Osteocyte (in vitro differentiated cells): ENCODE measurements around the gene TMEM19. TPM values are rescaled to one million over a fixed set of nuclear protein-coding genes. Genes with fewer than 3 reads are reported as not detected.
"Not testable (repeated sequence)": the region's sequence is repeated elsewhere in the genome, so short reads cannot be mapped to it uniquely, and the experiment has no call there.

Experiments
- DNase-seq: peaks from one replicate; pipeline ENCODE4 v3.0.0; 2021; ENCODE audit warnings: mixed read lengths; ENCODE audit not compliant: unreplicated experiment; ENCODE audit errors: extremely low spot score
- H3K27ac Mint-ChIP-seq: one replicate; pipeline ENCODE4 v1.8.0; 2021; ENCODE audit warnings: mild to moderate bottlenecking, mixed read lengths; ENCODE audit not compliant: unreplicated experiment
- H3K27me3 Mint-ChIP-seq: one replicate; pipeline ENCODE4 v1.8.0; 2021; ENCODE audit warnings: mixed read lengths; ENCODE audit not compliant: unreplicated experiment
- H3K36me3 Mint-ChIP-seq: one replicate; pipeline ENCODE4 v1.8.0; 2021; ENCODE audit warnings: mixed read lengths; ENCODE audit not compliant: unreplicated experiment
- H3K4me1 Mint-ChIP-seq: one replicate; pipeline ENCODE4 v1.8.0; 2021; ENCODE audit warnings: mixed read lengths; ENCODE audit not compliant: unreplicated experiment
- H3K4me3 Mint-ChIP-seq: one replicate; pipeline ENCODE4 v1.8.0; 2021; ENCODE audit warnings: mild to moderate bottlenecking, moderate library complexity, mixed read lengths; ENCODE audit not compliant: unreplicated experiment
- H3K9me3 Mint-ChIP-seq: one replicate; pipeline ENCODE4 v1.8.0; 2021; ENCODE audit warnings: mixed read lengths; ENCODE audit not compliant: unreplicated experiment
- total RNA-seq: library from RNA; stranded (reverse); gene quantifications from 2 replicates; pipeline ENCODE4 v1.2.1, GENCODE V29; 2021
- TF ChIP-seq, protein P1 (sequence below): fragments of 200-600 bp; sonication (generic); IDR thresholded peaks from 2 replicates; pipeline ENCODE4 v1.5.0; 2021; ENCODE audit warnings: antibody characterized with exemption, mild to moderate bottlenecking, moderate library complexity

TMEM19 gene
- total RNA-seq, 1 donor from 2014 or later, result 28.0 TPM

- Mint-ChIP-seq H3K27ac (no peak overlapping the region), H3K4me3 (no peak overlapping the region), H3K36me3 (peaks cover 4% of the 10 kb centered on the region)
Measured at GRCh38 chr12:71688961-71689570, 3.2 kb downstream of the TMEM19 start.

DNA sequence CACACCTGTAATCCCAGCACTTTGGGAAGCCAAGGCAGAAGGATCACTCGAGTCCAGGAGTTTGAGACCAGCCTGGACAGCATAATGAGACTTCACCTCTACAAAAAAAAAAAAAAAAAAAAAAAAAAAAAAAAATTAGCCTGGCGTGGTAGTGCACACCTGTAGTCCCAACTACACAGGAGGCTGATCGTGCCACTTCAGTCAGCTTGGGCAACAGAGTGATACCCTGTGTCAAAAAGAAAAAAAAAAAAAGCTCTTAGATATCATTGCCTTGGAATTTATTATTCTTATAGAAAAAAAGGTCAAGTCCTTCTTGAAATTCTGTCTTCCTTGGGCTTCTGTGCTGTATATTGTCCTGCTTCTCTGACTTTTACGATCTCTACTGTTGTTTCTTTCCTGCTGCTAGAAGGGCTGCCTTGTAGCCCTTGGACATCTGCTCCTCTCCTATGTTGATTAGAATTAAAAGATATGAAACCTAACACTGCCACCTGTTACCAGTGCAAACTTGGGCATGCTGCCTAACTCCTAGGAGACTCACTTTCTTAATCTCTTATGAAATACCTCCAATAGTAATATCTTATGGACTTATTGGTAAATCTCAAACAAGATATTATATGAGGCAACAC is 5.7 kb downstream of the TMEM19 start:
- Mint-ChIP-seq H3K4me1 (peaks cover 18% of the 10 kb centered on the region), H3K36me3 (peaks cover 4% of the 10 kb centered on the region), H3K9me3 (no peaks in the 10 kb centered on the region), H3K27ac (no peak overlapping the region), H3K4me3 (no peak overlapping the region), H3K27me3 (no peaks in the 10 kb centered on the region)
- DNase-seq, result no peak
- TF ChIP-seq, protein P1, sequence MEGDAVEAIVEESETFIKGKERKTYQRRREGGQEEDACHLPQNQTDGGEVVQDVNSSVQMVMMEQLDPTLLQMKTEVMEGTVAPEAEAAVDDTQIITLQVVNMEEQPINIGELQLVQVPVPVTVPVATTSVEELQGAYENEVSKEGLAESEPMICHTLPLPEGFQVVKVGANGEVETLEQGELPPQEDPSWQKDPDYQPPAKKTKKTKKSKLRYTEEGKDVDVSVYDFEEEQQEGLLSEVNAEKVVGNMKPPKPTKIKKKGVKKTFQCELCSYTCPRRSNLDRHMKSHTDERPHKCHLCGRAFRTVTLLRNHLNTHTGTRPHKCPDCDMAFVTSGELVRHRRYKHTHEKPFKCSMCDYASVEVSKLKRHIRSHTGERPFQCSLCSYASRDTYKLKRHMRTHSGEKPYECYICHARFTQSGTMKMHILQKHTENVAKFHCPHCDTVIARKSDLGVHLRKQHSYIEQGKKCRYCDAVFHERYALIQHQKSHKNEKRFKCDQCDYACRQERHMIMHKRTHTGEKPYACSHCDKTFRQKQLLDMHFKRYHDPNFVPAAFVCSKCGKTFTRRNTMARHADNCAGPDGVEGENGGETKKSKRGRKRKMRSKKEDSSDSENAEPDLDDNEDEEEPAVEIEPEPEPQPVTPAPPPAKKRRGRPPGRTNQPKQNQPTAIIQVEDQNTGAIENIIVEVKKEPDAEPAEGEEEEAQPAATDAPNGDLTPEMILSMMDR, result no peak

More at GRCh38 chr12:71688961-71689570, 3.2 kb downstream of the TMEM19 start:
- peaks cover 22% of the 10 kb centered on the region for H3K4me1 Mint-ChIP-seq
- DNase-seq, result no peak
- TF ChIP-seq, protein P1, result no peak
- H3K9me3 Mint-ChIP-seq, result no peaks in the 10 kb centered on the region
- H3K27me3 Mint-ChIP-seq, result no peaks in the 10 kb centered on the region

- Mint-ChIP-seq H3K36me3 (peaks cover 14% of the 10 kb centered on the region), H3K27me3 (no peaks in the 10 kb centered on the region), H3K4me1 (peaks cover 7% of the 10 kb centered on the region), H3K9me3 (no peaks in the 10 kb centered on the region), H3K27ac (no peak overlapping the region), H3K4me3 (no peak overlapping the region)
- TF ChIP-seq, protein P1, result no peak
- no peak for DNase-seq
Measured at GRCh38 chr12:71693126-71693525, 7.2 kb downstream of the TMEM19 start.

DNA sequence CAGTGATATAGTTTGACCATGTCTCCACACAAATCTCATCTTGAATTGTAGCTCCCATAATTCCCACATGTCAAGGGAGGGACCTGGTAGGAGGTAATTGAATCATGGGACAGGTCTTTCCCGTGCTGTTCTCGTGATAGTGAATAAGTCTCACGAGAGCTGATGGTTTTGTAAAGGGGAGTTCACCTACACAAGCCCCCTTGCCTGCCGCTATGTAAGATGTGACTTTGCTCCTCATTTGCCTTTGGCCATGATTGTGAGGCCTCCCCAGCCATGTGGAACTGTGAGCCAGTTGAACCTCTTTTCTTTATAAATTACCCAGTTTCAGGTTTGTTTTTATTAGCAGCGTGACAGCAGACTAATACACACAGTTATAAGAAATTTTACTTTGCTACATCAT is 7.8 kb downstream of the TMEM19 start:
- H3K27me3 Mint-ChIP-seq, H3K4me3 Mint-ChIP-seq, H3K9me3 Mint-ChIP-seq, H3K4me1 Mint-ChIP-seq, DNase-seq, H3K27ac Mint-ChIP-seq: not testable (repeated sequence)
- H3K36me3 Mint-ChIP-seq, result peaks cover 17% of the 10 kb centered on the region

DNA sequence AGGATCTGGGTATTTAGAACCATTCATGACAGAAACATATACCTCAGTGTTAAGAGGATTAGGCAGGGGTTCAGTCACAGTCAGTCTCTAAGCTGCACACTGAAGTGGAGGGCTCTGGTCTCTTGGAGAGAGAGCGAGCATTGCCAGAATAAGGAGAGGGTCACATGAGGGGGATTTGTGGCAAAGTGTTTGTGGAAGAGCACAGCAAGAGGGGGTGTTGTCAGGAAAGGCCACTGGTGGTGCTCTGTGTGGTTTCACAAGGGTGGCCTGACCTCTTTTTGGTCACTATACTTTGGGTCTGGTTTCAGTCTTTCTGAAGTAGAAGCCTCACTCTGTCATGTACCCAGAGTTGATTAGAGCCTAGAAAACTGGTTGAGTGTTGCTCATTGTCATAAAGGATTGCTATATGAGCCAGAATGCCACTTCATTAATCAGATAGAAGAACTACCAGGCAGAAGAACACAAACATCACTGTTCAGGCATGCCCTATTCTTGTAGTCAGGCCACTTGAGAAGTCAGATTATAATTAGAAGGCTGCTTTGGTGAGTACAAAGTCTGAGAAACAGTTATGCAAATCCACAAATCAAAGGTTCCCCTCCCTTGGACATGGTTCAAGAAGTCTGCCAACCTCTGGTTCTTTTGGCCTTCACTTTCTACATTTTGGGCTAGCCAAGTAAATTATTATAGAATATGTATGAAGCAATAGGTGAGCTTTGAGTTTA is 8.4 kb downstream of the TMEM19 start:
- no peak overlapping the region for H3K4me3 Mint-ChIP-seq
- H3K9me3 Mint-ChIP-seq, result no peaks in the 10 kb centered on the region
- no peaks in the 10 kb centered on the region for H3K4me1 Mint-ChIP-seq
- DNase-seq, result no peak
- no peak overlapping the region for H3K27ac Mint-ChIP-seq
- H3K36me3 Mint-ChIP-seq, result peaks cover 23% of the 10 kb centered on the region
- TF ChIP-seq, protein P1, result no peak
- no peaks in the 10 kb centered on the region for H3K27me3 Mint-ChIP-seq
